Measurements from ENCODE around the gene PIWIL1. TPM values are rescaled to one million over a fixed set of nuclear protein-coding genes. Genes with fewer than 3 reads are reported as not detected.

PIWIL1 gene
- total RNA-seq, 1 experiment from 2014 or later, result not detected

DNA sequence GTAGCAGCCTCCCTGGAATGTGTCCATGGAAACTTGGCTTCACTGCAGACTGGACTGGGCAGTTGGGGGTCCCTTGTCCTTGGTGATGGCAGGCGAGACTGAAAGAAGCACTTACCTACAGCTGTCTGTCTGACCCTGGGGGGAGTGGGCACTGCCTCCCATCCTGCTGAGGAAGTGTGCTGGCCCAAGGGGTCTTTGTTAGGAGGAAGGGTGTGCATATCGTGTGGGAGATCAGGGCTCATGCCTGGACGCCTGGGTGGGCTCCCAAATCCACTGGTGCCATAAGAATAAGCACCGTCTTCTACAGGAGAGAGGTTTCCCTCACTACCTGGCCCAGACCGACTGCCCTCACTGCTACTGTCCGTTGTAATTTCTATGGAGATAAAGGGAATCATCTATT is 81.4 kb downstream of the PIWIL1 start:
- Histone ChIP-seq H3K4me2 (ENCODE audit: low read length) (no peak overlapping the region), H3K9ac (ENCODE audit: low read length) (no peak overlapping the region), H3K4me1 (ENCODE audit: control insufficient read depth in 1 of 2, insufficient read depth in 2 of 2, low read length in 2 of 2) (no peaks in the 10 kb centered on the region), H3K36me3 (ENCODE audit: control insufficient read depth in 1 of 2, insufficient read depth in 2 of 2, low read length in 2 of 2) (no peaks in the 10 kb centered on the region), H3K27me3 (ENCODE audit: insufficient read depth, low read length) (peaks cover 5% of the 10 kb centered on the region; the same call in 1 of the 2 replicates), H3K9me3 (ENCODE audit: control insufficient read depth in 1 of 2, insufficient read depth in 1 of 2, low read depth in 1 of 2, low read length in 2 of 2) (no peaks in the 10 kb centered on the region), H3K9me2 (ENCODE audit: insufficient read depth) (no peaks in the 10 kb centered on the region), H2AFZ (ENCODE audit: low read depth, low read length, poor library complexity, severe bottlenecking) (no peak overlapping the region), H3K27ac (ENCODE audit: low read depth, low read length) (no peak overlapping the region), H3K79me2 (ENCODE audit: insufficient read depth, low read length) (no peaks in the 10 kb centered on the region), H4K20me1 (ENCODE audit: insufficient read depth) (no peaks in the 10 kb centered on the region), H3K4me3 (replicated peaks in 1 of 2; ENCODE audit: low read depth in 1 of 2, low read length in 2 of 2) (no peak overlapping the region)
- intact Hi-C loops (cut with micrococcal nuclease), result no loop called here
- CTCF ChIA-PET, result no interaction called here
- TF ChIP-seq POLR2AphosphoS5 (IDR thresholded peaks at IDR 0.05; ENCODE audit: low read depth, low read length) (no peak), POLR2A (IDR thresholded peaks at IDR 0.05; ENCODE audit: borderline replicate concordance, extremely low read depth, insufficient read depth, insufficient read length) (no peak), ZFX (IDR thresholded peaks at IDR 0.05) (no peak), SP1 (IDR thresholded peaks at IDR 0.05; ENCODE audit: low read depth) (no peak), TCF7L2 (IDR thresholded peaks at IDR 0.05; ENCODE audit: borderline replicate concordance, extremely low read depth, insufficient read depth, insufficient read length) (no peak), CEBPB (IDR thresholded peaks at IDR 0.05; ENCODE audit: low read depth) (no peak), FOSL1 (IDR thresholded peaks at IDR 0.05; ENCODE audit: low read depth) (no peak), JUND (IDR thresholded peaks at IDR 0.05) (no peak), YY1 (IDR thresholded peaks at IDR 0.05; ENCODE audit: extremely low read depth, insufficient replicate concordance, low read depth, low read length) (no peak), MAX (IDR thresholded peaks at IDR 0.05) (no peak), SRF (IDR thresholded peaks at IDR 0.05; ENCODE audit: low read depth) (no peak), ZNF274 (IDR thresholded peaks at IDR 0.05; ENCODE audit: low read depth, low read length) (no peak), RAD21 (IDR thresholded peaks at IDR 0.05; ENCODE audit: low read depth) (no peak), CBX3 (IDR thresholded peaks at IDR 0.05; ENCODE audit: low read depth) (no peak), SIN3A (IDR thresholded peaks at IDR 0.05; ENCODE audit: low read depth) (no peak), ZBTB33 (IDR thresholded peaks at IDR 0.05; ENCODE audit: extremely low read depth, insufficient replicate concordance, low read length) (no peak), EGR1 (IDR thresholded peaks at IDR 0.05; ENCODE audit: low read depth) (no peak), REST (IDR thresholded peaks at IDR 0.05; ENCODE audit: low read depth) (no peak)
- TF ChIP-seq, protein P1, sequence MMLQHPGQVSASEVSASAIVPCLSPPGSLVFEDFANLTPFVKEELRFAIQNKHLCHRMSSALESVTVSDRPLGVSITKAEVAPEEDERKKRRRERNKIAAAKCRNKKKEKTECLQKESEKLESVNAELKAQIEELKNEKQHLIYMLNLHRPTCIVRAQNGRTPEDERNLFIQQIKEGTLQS (IDR thresholded peaks at IDR 0.05), result no peak
- TF ChIP-seq, protein P2, sequence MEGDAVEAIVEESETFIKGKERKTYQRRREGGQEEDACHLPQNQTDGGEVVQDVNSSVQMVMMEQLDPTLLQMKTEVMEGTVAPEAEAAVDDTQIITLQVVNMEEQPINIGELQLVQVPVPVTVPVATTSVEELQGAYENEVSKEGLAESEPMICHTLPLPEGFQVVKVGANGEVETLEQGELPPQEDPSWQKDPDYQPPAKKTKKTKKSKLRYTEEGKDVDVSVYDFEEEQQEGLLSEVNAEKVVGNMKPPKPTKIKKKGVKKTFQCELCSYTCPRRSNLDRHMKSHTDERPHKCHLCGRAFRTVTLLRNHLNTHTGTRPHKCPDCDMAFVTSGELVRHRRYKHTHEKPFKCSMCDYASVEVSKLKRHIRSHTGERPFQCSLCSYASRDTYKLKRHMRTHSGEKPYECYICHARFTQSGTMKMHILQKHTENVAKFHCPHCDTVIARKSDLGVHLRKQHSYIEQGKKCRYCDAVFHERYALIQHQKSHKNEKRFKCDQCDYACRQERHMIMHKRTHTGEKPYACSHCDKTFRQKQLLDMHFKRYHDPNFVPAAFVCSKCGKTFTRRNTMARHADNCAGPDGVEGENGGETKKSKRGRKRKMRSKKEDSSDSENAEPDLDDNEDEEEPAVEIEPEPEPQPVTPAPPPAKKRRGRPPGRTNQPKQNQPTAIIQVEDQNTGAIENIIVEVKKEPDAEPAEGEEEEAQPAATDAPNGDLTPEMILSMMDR (IDR thresholded peaks at IDR 0.05 in 2 of 3, conservative IDR thresholded peaks at IDR 0.05 in 1 of 3; ENCODE audit: borderline replicate concordance in 1 of 3, insufficient read depth in 1 of 3, low read depth in 2 of 3, low read length in 2 of 3), result no peak
- BruUV-seq (replicated peaks), result no TSS peak
- no peak for ATAC-seq
- RAD21 ChIA-PET (ENCODE audit: low non-redundant PET in 1 of 2, low total read pairs in 2 of 2, uncharacterized antibody in 2 of 2, unreplicated experiment in 2 of 2), result no interaction called here
- POLR2A ChIA-PET, result no interaction called here
- DNase-seq (ENCODE audit: low read depth, low spot score), result no peak
